Activated CD4-positive, alpha-beta T cell treated with anti-CD3 and anti-CD28 coated beads for 36 hours (primary cell): ENCODE measurements around the gene TMEM248. TPM values are rescaled to one million over a fixed set of nuclear protein-coding genes. Genes with fewer than 3 reads are reported as not detected.
"Not testable (repeated sequence)": the region's sequence is repeated elsewhere in the genome, so short reads cannot be mapped to it uniquely, and the experiment has no call there.

Source experiments
- ATAC-seq: fragments of 200-7000 bp; cut with Tn5 transposase; one replicate; pipeline ENCODE4 v1.10.0; 2021; ENCODE audit warnings: mild to moderate bottlenecking, moderate library complexity
- CTCF ChIA-PET: fragments of 350-600 bp; sonication (Branson Sonifier 250); formaldehyde crosslinking; loops from one replicate; lab custom pipeline; 2021; ENCODE audit warnings: antibody characterized with exemption; lab: Charles Lee
- POLR2A ChIA-PET: fragments of 350-600 bp; sonication (Branson Sonifier 250); formaldehyde crosslinking; loops from one replicate; lab custom pipeline; 2021; ENCODE audit warnings: antibody characterized with exemption, inconsistent platforms; lab: Charles Lee
- DNase-seq: peaks from one replicate; pipeline ENCODE4 v3.0.0-alpha.2; 2020
- H3K27ac Mint-ChIP-seq: one replicate; pipeline ENCODE4 v1.8.0; 2021; ENCODE audit warnings: mixed read lengths
- H3K27me3 Mint-ChIP-seq: one replicate; pipeline ENCODE4 v1.8.0; 2021; ENCODE audit warnings: mixed read lengths
- H3K36me3 Mint-ChIP-seq: one replicate; pipeline ENCODE4 v1.8.0; 2021; ENCODE audit warnings: low read depth, mixed read lengths
- H3K4me1 Mint-ChIP-seq: one replicate; pipeline ENCODE4 v1.8.0; 2021; ENCODE audit warnings: mixed read lengths
- H3K4me3 Mint-ChIP-seq: one replicate; pipeline ENCODE4 v1.8.0; 2021; ENCODE audit warnings: mild to moderate bottlenecking, moderate library complexity, mixed read lengths
- H3K9me3 Mint-ChIP-seq: one replicate; pipeline ENCODE4 v1.8.0; 2021; ENCODE audit warnings: low read depth, mixed read lengths
- intact Hi-C, 2 experiments: fragments of 100-400 bp; cut with DNase I in 1 of 2; cut with micrococcal nuclease in 1 of 2; formaldehyde crosslinking; loops; one replicate each; pipeline versions ENCODE4 v1.14.2 to v1.15.1; 2022 to 2024; cut with DNase I, micrococcal nuclease
- total RNA-seq, 2 experiments: library from RNA; stranded (reverse); gene quantifications; one replicate each; pipeline ENCODE4 v1.2.3, GENCODE V29; 2021

Gene TMEM248
- total RNA-seq, 2 experiments from 2014 or later: 70.5 to 85.8 TPM

- POLR2A ChIA-PET: no interaction called here
- Mint-ChIP-seq H3K27ac (no peak overlapping the region), H3K4me1 (no peaks in the 10 kb centered on the region)
These were observed 29.3 kb downstream of the TMEM248 start for GRCh38 chr7:66950311-66950710.

DNA sequence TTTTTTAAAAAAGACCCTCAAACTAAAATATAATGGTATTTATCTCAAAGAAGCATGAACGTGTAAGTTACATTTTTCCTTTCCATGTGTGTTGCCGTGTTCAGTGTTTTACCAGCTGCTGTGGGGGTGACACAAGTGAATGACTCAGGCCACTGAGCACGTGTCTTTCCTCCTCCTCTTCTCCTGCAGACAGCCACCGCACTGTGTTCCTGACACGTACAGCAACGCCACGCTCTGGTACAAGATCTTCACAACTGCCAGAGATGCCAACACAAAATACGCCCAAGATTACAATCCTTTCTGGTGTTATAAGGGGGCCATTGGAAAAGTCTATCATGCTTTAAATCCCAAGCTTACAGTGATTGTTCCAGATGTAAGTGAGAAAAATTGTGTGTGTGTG, 29.7 kb downstream of the TMEM248 start:
- DNase-seq: no peak
- no peaks in the 10 kb centered on the region for H3K27me3 Mint-ChIP-seq
- ChIA-PET CTCF (no interaction called here), POLR2A (no interaction called here)
- ATAC-seq: no peak
- H3K27ac Mint-ChIP-seq: no peak overlapping the region
- peaks cover 43% of the 10 kb centered on the region for H3K36me3 Mint-ChIP-seq
- H3K4me1 Mint-ChIP-seq: peaks cover under 1% of the 10 kb centered on the region
- intact Hi-C loops: no loop called here
- H3K9me3 Mint-ChIP-seq: no peaks in the 10 kb centered on the region
- H3K4me3 Mint-ChIP-seq: no peak overlapping the region

More at GRCh38 chr7:66950311-66950710, 29.3 kb downstream of the TMEM248 start:
- intact Hi-C loops: no loop called here
- peaks cover 44% of the 10 kb centered on the region for H3K36me3 Mint-ChIP-seq
- no peaks in the 10 kb centered on the region for H3K9me3 Mint-ChIP-seq
- CTCF ChIA-PET: no interaction called here
- ATAC-seq (no peak), DNase-seq (no peak)
- H3K4me3 Mint-ChIP-seq: no peak overlapping the region
- H3K27me3 Mint-ChIP-seq: no peaks in the 10 kb centered on the region

- CTCF ChIA-PET: interaction anchor here (1.6 kb wide), 1 partner anchor 11 kb away, joined by 8 read pairs; no protein-coding TSS in a partner anchor
- Mint-ChIP-seq H3K27me3 (no peaks in the 10 kb centered on the region), H3K36me3 (peaks cover 51% of the 10 kb centered on the region), H3K9me3 (no peaks in the 10 kb centered on the region), H3K4me3 (no peak overlapping the region), H3K27ac (no peak overlapping the region), H3K4me1 (peaks cover 6% of the 10 kb centered on the region)
- DNase-seq (no peak), ATAC-seq (no peak)
- intact Hi-C loops: no loop called here
- POLR2A ChIA-PET: no interaction called here
These were observed 31.5 kb downstream of the TMEM248 start for GRCh38 chr7:66952343-66953043.

- POLR2A ChIA-PET: no interaction called here
- DNase-seq (no peak), ATAC-seq (no peak)
- Mint-ChIP-seq H3K4me1 (peaks cover 6% of the 10 kb centered on the region), H3K27ac (no peak overlapping the region), H3K4me3 (no peak overlapping the region), H3K36me3 (peaks cover 53% of the 10 kb centered on the region), H3K27me3 (no peaks in the 10 kb centered on the region), H3K9me3 (no peaks in the 10 kb centered on the region)
- intact Hi-C loops: no loop called here
- CTCF ChIA-PET: no interaction called here
These were observed 32.0 kb downstream of the TMEM248 start for GRCh38 chr7:66953044-66953427.

DNA sequence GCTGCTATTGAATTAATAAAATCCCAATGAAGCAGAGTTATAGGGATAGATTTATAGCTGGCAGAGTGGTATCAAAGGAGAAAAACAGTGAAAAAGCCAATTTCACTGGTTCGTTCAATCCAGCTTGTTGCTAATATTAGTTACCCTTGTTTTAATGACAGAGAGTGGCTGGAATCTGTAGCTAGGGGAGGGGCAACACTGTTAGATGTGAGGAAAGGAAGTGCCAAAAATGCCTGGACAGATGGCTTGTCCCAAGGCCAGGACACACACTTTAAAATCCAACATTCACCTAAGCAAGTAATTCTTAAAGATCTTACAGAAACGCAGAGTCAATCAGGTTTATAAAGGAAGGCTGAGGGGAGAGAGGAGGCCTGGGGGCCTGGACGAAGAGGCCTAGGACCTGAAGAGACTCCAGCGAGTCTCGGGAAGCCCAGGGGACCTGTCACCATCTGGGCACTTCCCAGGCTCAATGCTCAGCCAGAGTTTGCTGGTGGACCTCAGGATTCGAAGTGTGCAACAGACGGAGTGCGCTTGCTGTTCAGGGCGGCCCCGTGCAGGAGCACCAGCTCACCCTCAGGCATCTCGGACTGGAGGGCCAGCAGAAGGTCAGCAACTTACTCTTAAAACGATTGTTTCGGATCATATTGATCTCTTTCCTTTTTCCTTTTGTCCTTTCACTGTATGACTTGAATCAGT, 36.7 kb downstream of the TMEM248 start:
- peaks cover 6% of the 10 kb centered on the region for H3K4me1 Mint-ChIP-seq
- ATAC-seq: no peak
- peaks cover 43% of the 10 kb centered on the region for H3K36me3 Mint-ChIP-seq
- H3K4me3 Mint-ChIP-seq: no peak overlapping the region
- intact Hi-C loops: no loop called here
- H3K9me3 Mint-ChIP-seq: no peaks in the 10 kb centered on the region
- DNase-seq: no peak
- H3K27me3 Mint-ChIP-seq: no peaks in the 10 kb centered on the region
- H3K27ac Mint-ChIP-seq: no peak overlapping the region
- CTCF ChIA-PET: interaction anchor here (0.5 kb wide), 1 partner anchor 17 kb away, joined by 4 read pairs; no protein-coding TSS in a partner anchor
- POLR2A ChIA-PET: no interaction called here

DNA sequence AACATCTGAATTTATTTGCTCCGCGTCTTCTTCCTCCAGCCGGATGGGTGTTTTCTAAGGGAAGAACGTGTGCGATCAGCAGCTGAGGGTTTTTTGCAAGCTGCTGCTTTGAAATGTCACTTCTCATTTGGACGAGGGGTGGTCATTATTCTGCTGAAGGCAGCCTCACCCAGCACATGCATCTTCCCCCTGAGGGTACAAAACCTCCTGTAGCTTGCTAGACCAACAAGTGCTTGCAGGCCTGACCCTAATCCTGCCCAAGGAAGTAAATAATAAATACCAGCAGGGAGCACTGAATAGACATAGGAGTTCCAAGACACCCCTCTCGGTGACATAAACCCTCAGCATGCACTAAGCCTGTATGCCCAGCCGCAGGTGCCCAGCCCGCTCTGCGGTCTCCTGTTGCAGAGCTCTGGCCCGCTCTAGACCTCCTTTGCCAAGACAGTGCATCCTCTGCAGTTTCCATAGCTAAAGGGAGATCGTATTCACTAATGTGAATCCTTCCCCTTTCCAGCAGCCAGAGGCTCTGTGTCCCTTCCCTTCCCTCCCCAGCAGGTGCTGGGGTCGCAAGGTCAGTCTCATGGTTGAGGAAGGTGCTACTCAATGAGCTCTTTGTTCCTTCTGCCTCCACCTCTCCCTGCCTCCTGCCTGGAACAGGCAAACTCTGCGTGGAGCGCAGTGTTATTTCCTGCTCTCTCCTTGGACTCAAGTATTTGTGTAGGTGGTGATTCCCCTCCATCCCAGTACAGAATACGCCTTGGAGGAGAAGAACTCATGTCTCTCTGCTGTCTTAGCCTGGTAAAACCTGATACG, 37.7 kb downstream of the TMEM248 start:
- peaks cover 6% of the 10 kb centered on the region for H3K4me1 Mint-ChIP-seq
- intact Hi-C loops: no loop called here
- H3K27ac Mint-ChIP-seq: no peak overlapping the region
- DNase-seq: no peak
- H3K9me3 Mint-ChIP-seq: no peaks in the 10 kb centered on the region
- no peak overlapping the region for H3K4me3 Mint-ChIP-seq
- H3K27me3 Mint-ChIP-seq: no peaks in the 10 kb centered on the region
- ChIA-PET CTCF (no interaction called here), POLR2A (no interaction called here)
- no peak for ATAC-seq
- H3K36me3 Mint-ChIP-seq: peaks cover 37% of the 10 kb centered on the region

DNA sequence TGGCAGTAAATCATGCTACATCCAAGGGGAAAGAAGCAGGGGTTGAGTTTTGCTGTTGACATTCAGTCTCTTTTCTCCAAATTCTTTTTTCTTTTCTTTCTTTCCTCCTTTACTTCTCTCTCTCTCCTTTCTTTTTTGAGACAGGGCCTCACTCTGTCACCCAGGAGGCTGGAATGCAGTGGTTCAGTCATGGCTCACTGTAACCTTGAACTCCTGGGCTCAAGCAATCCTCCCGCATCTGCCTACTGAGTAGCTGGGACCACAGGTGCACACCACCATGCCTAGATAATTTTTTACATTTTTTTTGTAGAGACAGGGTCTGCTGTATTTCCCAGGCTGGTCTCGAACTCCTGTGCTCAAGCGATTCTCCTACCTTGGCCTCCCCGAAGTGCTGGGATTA, 39.2 kb downstream of the TMEM248 start:
- no peak overlapping the region for H3K27ac Mint-ChIP-seq
- DNase-seq (no peak), ATAC-seq (no peak)
- no peaks in the 10 kb centered on the region for H3K27me3 Mint-ChIP-seq
- H3K4me3 Mint-ChIP-seq: no peak overlapping the region
- peaks cover 33% of the 10 kb centered on the region for H3K36me3 Mint-ChIP-seq
- H3K4me1 Mint-ChIP-seq: peaks cover 6% of the 10 kb centered on the region
- intact Hi-C loops: no loop called here
- POLR2A ChIA-PET: no interaction called here
- CTCF ChIA-PET: no interaction called here
- no peaks in the 10 kb centered on the region for H3K9me3 Mint-ChIP-seq

DNA sequence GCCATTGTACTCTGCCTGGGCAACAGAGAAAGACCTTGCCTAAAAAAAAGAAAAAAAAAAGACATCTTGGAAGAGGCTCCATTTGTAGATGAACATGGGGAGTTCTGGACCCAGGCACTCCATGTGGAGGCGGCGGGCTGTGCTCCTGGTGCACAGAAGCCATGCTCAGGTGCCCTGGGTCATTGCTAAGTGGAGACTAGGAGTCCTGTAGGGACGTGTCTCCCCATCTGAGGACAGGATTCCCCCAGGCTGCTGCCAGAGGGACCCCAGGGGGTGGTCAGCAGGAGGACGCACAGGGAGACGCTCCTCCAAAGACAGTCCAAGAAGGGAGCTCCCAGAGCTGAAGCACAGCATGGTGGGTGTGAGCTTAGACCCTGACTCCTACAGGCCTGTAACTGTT, 40.1 kb downstream of the TMEM248 start:
- Mint-ChIP-seq H3K27ac (no peak overlapping the region), H3K27me3 (no peaks in the 10 kb centered on the region), H3K36me3 (peaks cover 27% of the 10 kb centered on the region), H3K9me3 (no peaks in the 10 kb centered on the region), H3K4me3 (no peak overlapping the region), H3K4me1 (peaks cover 2% of the 10 kb centered on the region)
- ATAC-seq (no peak), DNase-seq (no peak)
- POLR2A ChIA-PET: no interaction called here
- CTCF ChIA-PET: no interaction called here
- intact Hi-C loops: no loop called here

DNA sequence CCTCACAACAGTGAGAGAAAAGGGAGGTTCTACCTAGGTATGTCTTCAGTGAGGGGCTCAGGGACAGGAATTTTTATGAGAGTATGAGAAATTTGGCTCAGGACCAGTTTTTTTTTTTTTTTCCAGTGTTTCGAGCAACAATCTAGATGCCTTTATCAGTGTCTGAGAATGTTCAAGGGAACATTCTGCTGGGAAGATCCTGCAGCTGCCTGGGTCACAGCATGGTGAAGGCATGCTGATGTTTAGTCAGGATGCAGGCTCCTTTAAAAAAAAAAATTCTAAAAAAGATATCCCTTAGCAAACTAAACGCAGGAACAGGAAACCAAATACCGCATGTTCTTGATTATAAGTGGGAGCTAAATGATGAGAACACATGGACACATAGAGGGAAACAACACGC, 43.4 kb downstream of the TMEM248 start:
- ChIA-PET POLR2A (interaction anchor here (0.6 kb wide), 1 partner anchor 910 kb away, joined by 13 read pairs; no protein-coding TSS in a partner anchor), CTCF (no interaction called here)
- intact Hi-C loops: no loop called here
- Mint-ChIP-seq H3K4me3 (no peak overlapping the region), H3K27ac (no peak overlapping the region), H3K9me3 (no peaks in the 10 kb centered on the region), H3K27me3 (no peaks in the 10 kb centered on the region), H3K4me1 (no peaks in the 10 kb centered on the region), H3K36me3 (peaks cover 8% of the 10 kb centered on the region)
- ATAC-seq (no peak), DNase-seq (no peak)

- intact Hi-C loops: no loop called here
- DNase-seq (no peak), ATAC-seq (no peak)
- Mint-ChIP-seq H3K27me3 (no peaks in the 10 kb centered on the region), H3K4me1 (no peaks in the 10 kb centered on the region), H3K36me3 (no peaks in the 10 kb centered on the region), H3K27ac (no peak overlapping the region), H3K4me3 (no peak overlapping the region), H3K9me3 (no peaks in the 10 kb centered on the region)
- POLR2A ChIA-PET: no interaction called here
- CTCF ChIA-PET: no interaction called here
These were observed 46.0 kb downstream of the TMEM248 start for GRCh38 chr7:66967029-66967428.

DNA sequence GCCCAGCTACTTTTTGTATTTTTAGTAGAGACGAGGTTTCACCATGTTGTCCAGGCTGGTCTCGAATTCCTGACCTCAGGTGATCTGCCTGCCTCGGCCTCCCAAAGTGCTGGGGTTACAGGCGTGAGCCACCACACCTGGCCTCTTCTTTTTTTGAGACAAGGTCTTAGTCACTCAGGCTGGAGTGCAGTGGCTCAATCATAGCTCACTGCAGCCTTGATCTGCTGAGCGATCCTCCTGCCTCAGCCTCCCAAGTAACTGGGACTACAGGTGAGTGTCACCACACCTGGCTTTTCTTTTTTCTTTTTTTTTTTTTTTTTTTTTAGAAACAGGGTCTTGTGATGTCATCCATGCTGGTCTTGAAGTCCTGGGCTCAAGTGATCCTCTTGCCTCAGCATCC, 48.0 kb downstream of the TMEM248 start:
- H3K4me1 Mint-ChIP-seq, POLR2A ChIA-PET, intact Hi-C loops, H3K27ac Mint-ChIP-seq, H3K9me3 Mint-ChIP-seq, DNase-seq, H3K4me3 Mint-ChIP-seq, ATAC-seq, H3K27me3 Mint-ChIP-seq, H3K36me3 Mint-ChIP-seq, CTCF ChIA-PET: not testable (repeated sequence)
